Breast epithelium (tissue), 4 donors: ENCODE results near the gene WWTR1. TPM values are rescaled to one million over a fixed set of nuclear protein-coding genes. Genes with fewer than 3 reads are reported as not detected.
A peak's percentile ranks its signal among the peaks of the same experiment; 100 is the strongest.

Experiments
- DNase-seq, 2 donors: peaks; one replicate each; pipeline ENCODE4 v3.0.0-alpha.2; 2019; ENCODE audit warnings: low spot score in 2 of 2
- H3K27ac ChIP-seq, 2 donors: fragments of 200-600 bp; sonication (generic) in 1 of 2; one replicate each; pipeline ENCODE4 v1.5.1; 2016 to 2019; ENCODE audit warnings: mild to moderate bottlenecking in 1 of 2
- H3K27me3 ChIP-seq, 2 donors: fragments of 200-600 bp; sonication (generic) in 1 of 2; one replicate each; pipeline versions ENCODE4 v1.5.1 to v1.6.0; 2017 to 2019; ENCODE audit warnings: control low read depth in 1 of 2, mild to moderate bottlenecking in 1 of 2
- H3K36me3 ChIP-seq: fragments of 200-600 bp; one replicate; pipeline ENCODE4 v1.5.1; 2019
- H3K4me1 ChIP-seq, 2 donors: fragments of 200-600 bp; sonication (generic); one replicate each; pipeline ENCODE4 v1.5.1; 2016 to 2019; ENCODE audit warnings: control low read depth in 1 of 2
- H3K4me3 ChIP-seq, 3 donors: fragments of 200-600 bp; sonication (generic); 1 replicate in 2 of 3; 2 replicates in 1 of 3; pipeline ENCODE4 v1.5.1; 2016 to 2019; ENCODE audit warnings: mild to moderate bottlenecking in 3 of 3, moderate library complexity in 2 of 3
- H3K9me3 ChIP-seq, 2 donors: fragments of 200-600 bp; sonication (generic) in 1 of 2; one replicate each; pipeline ENCODE4 v1.5.1; 2016 to 2019; ENCODE audit warnings: control low read depth in 1 of 2
- POLR2A ChIP-seq: fragments of 450-650 bp; IDR thresholded peaks from one replicate; pipeline ENCODE4 v1.6.1; 2016; ENCODE audit warnings: antibody characterized with exemption, mild to moderate bottlenecking, moderate library complexity
- POLR2AphosphoS5 ChIP-seq, 3 donors: sonication (generic); formaldehyde crosslinking; IDR thresholded peaks; one replicate each; pipeline ENCODE4 v1.6.1; 2017; ENCODE audit warnings: antibody characterized with exemption in 3 of 3
- intact Hi-C: fragments of 100-400 bp; cut with DNase I; formaldehyde crosslinking; loops from one replicate; pipeline ENCODE4 v1.15.1; 2023; ENCODE audit warnings: low total_unique reads
- total RNA-seq, 3 donors: library from RNA; depleted of rRNA; stranded (reverse); fragments of >200 nt; gene quantifications; one replicate each; pipeline ENCODE4 v1.1.0, GENCODE V29; 2016
- TF ChIP-seq, protein P1 (sequence below), 3 donors: fragments of 450-650 bp; IDR thresholded peaks; one replicate each; pipeline ENCODE4 v1.5.1; 2016 to 2017; ENCODE audit warnings: antibody characterized with exemption in 3 of 3, mild to moderate bottlenecking in 3 of 3, moderate library complexity in 3 of 3

WWTR1 gene
- total RNA-seq, 3 donors from 2014 or later, result 53.6 to 98.2 (median 91.4) TPM

- intact Hi-C loops, result no loop called here
- Histone ChIP-seq H3K4me3 (no peak overlapping the region), H3K4me1 (peaks cover 0 to 6% of the 10 kb centered on the region in 2 donors), H3K27ac (peak overlapping the region in 1 of 2 donors; percentile 12), H3K36me3 (no peaks in the 10 kb centered on the region), H3K9me3 (no peaks in the 10 kb centered on the region), H3K27me3 (no peaks in the 10 kb centered on the region)
- no peak for TF ChIP-seq POLR2A
- no peak for TF ChIP-seq POLR2AphosphoS5 (IDR thresholded peaks at IDR 0.05)
- TF ChIP-seq, protein P1, sequence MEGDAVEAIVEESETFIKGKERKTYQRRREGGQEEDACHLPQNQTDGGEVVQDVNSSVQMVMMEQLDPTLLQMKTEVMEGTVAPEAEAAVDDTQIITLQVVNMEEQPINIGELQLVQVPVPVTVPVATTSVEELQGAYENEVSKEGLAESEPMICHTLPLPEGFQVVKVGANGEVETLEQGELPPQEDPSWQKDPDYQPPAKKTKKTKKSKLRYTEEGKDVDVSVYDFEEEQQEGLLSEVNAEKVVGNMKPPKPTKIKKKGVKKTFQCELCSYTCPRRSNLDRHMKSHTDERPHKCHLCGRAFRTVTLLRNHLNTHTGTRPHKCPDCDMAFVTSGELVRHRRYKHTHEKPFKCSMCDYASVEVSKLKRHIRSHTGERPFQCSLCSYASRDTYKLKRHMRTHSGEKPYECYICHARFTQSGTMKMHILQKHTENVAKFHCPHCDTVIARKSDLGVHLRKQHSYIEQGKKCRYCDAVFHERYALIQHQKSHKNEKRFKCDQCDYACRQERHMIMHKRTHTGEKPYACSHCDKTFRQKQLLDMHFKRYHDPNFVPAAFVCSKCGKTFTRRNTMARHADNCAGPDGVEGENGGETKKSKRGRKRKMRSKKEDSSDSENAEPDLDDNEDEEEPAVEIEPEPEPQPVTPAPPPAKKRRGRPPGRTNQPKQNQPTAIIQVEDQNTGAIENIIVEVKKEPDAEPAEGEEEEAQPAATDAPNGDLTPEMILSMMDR (IDR thresholded peaks at IDR 0.05), result no peak
- no peak for DNase-seq
These were observed 34.0 kb downstream of the WWTR1 start for GRCh38 chr3:149623824-149624223.

DNA sequence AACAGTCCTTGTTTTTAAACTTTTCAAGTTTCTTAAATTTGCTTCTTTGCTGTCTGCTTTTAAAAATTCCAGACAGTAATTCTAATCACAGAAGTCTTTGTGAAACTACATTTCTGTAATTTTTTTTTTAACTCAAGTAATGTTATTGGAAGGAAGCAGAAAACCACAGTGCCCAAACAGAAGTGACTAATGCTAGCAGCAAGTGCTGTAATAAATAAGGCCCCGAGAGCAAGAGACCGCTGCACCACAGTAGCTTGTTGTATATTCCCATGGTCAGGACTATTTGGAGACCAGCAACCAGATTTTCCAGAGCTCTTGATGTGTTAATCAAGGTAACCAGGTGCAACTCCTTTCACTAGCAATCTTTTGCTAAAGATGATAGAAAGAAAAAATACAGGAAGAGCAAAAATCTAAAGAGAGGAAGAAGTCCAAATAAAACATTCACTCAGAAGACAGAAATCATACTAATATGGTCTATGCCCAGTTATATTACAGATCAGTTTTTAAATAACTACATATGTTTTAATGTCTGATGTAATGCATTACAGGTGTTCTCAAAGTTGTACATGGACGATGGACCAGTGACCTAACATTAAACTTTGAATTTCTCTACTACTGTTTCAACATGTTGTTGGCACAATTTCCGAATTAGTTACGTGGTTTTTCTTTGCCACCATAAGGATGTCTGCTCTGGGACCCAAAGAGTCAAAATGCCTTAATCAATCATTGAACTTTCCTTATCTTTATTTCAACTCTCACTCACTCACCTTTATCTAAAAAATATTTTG, 36.4 kb downstream of the WWTR1 start:
- TF ChIP-seq, protein P1 (IDR thresholded peaks at IDR 0.05), result no peak
- TF ChIP-seq POLR2AphosphoS5 (IDR thresholded peaks at IDR 0.05) (no peak), POLR2A (no peak)
- Histone ChIP-seq H3K36me3 (no peaks in the 10 kb centered on the region), H3K27me3 (no peaks in the 10 kb centered on the region), H3K4me3 (no peak overlapping the region), H3K27ac (peak overlapping the region; percentile 30 to 66), H3K4me1 (peaks cover 3 to 20% of the 10 kb centered on the region in 2 donors), H3K9me3 (no peaks in the 10 kb centered on the region)
- intact Hi-C loops, result no loop called here
- DNase-seq, result no peak

DNA sequence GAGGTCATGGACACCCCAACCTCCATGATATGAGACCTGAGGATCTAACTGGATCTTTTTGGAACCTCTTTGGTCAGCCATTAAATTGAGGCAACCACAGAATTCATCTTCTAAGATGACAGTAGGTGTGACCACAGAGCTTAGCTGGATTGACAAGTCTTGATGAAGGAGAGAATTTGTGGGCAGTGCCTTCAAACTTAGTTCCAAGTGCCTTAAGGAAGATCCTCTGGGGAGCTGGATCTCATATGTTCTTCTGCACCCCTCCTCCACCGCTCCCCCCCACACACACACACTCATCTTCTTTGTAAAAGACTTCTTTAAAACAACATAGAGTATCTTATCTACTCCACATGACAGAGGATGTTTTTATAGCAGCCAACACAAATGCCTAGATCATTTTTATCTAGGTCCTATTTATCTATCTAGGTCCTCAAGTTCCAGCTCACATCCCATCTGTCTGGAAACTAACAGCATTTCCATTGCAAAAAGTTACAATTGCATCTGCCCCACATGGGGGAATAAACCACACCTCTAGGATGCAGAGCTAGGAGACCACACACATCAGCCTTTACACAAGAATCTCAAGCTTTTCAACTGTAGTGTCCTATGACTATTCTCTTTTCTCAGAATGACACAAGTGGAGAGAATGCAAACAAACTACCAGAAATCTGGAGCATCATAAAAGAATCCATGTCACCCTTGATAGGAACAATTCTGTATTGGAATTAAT, 37.4 kb downstream of the WWTR1 start:
- Histone ChIP-seq H3K9me3 (no peaks in the 10 kb centered on the region), H3K27me3 (no peaks in the 10 kb centered on the region), H3K36me3 (no peaks in the 10 kb centered on the region), H3K27ac (peak overlapping the region; percentile 22 to 66), H3K4me3 (no peak overlapping the region), H3K4me1 (peaks cover 3 to 20% of the 10 kb centered on the region in 2 donors)
- no peak for TF ChIP-seq POLR2A
- TF ChIP-seq, protein P1 (IDR thresholded peaks at IDR 0.05), result no peak
- TF ChIP-seq POLR2AphosphoS5 (IDR thresholded peaks at IDR 0.05), result no peak
- DNase-seq, result no peak
- intact Hi-C loops, result no loop called here

DNA sequence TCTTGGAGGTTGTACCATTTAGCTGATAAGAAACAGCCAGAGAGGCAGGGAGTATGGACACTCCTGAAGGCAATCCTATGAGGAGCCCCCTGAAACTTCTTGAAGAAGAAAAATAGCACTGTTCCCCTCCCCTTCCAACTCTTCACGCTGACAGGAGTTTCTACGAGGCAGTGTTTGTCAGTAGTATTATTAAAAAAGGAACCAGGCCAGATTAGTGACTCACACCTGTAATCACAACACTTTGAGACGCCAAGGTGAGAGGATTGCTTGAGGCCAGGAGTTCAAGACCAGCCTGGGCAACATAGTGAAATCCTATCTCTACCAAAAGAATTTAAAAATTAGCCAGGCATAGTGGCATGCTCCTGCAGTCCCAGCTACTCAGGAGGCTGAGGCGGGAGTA, 38.7 kb downstream of the WWTR1 start:
- Histone ChIP-seq H3K4me1 (peaks cover 3 to 20% of the 10 kb centered on the region in 2 donors), H3K27ac (peak overlapping the region; percentile 59 to 62), H3K27me3 (no peaks in the 10 kb centered on the region), H3K9me3 (no peaks in the 10 kb centered on the region), H3K4me3 (no peak overlapping the region), H3K36me3 (no peaks in the 10 kb centered on the region)
- DNase-seq, result no peak
- no peak for TF ChIP-seq POLR2AphosphoS5 (IDR thresholded peaks at IDR 0.05)
- TF ChIP-seq POLR2A, result no peak
- TF ChIP-seq, protein P1 (IDR thresholded peaks at IDR 0.05), result no peak
- intact Hi-C loops, result no loop called here
